GM15510 (cell line): Measurements from ENCODE around the gene KRTAP12-4.
"Not testable (repeated sequence)": the region's sequence is repeated elsewhere in the genome, so short reads cannot be mapped to it uniquely, and the experiment has no call there.

Source experiments
- POLR2A ChIP-seq: IDR thresholded peaks from 3 replicates; pipeline ENCODE4 v1.6.1; 2011; ENCODE audit warnings: borderline replicate concordance; ENCODE audit not compliant: insufficient read length; ENCODE audit errors: extremely low read depth

KRTAP12-4 gene

DNA sequence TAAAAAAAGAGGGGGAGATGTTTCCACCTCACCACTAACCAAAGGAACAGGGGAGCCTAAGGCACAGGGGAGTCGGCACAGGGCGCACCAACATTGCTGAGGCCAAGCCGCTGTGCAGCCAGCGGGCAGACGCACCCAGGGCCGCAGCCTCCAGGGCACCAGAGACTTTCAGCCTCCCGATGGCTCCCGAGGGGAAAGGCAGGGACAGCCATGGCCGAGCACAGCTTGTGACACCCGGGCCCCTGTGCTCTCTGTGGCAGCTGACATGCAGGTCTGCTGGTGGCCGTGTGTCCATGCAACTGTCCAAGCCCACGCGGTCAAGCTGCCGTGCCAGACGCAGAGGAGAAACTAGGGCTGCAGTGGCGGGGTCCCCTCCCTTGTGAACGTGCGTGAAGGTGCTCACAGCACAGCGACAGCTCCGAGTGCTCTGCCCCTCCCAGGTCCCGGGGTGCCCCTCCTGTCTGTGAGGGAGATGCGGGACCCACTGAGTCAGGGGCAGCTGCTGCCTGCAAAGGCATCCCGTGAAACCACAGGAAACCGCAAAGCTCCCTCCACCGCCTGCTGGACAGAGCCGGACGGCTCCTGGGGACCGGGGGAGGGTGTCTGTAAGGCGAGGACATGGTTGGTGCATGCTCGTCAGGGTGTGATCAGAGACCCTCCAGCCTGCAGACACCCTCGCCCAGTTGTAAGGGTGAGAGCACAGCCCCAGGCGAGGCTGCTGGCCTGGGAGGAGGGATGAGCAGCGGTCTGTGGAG is 5.7 kb downstream of the KRTAP12-4 start:
- no peak for TF ChIP-seq POLR2A

DNA sequence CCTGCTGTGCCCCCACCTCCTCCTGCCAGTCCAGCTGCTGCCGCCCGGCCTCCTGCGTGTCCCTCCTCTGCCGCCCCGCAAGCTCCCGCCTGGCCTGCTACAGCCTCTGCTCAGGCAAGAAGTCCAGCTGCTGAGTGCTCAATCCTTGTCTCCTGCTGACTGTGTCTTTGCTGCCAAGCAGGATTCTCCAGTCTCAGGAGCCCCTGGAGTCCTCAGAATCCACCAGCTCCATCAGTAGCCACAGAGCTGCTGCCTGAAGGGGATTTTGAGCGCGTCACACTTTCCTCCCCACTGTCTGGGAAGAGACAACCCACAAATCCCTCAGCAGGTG is 7.3 kb downstream of the KRTAP12-4 start:
- no peak for TF ChIP-seq POLR2A

DNA sequence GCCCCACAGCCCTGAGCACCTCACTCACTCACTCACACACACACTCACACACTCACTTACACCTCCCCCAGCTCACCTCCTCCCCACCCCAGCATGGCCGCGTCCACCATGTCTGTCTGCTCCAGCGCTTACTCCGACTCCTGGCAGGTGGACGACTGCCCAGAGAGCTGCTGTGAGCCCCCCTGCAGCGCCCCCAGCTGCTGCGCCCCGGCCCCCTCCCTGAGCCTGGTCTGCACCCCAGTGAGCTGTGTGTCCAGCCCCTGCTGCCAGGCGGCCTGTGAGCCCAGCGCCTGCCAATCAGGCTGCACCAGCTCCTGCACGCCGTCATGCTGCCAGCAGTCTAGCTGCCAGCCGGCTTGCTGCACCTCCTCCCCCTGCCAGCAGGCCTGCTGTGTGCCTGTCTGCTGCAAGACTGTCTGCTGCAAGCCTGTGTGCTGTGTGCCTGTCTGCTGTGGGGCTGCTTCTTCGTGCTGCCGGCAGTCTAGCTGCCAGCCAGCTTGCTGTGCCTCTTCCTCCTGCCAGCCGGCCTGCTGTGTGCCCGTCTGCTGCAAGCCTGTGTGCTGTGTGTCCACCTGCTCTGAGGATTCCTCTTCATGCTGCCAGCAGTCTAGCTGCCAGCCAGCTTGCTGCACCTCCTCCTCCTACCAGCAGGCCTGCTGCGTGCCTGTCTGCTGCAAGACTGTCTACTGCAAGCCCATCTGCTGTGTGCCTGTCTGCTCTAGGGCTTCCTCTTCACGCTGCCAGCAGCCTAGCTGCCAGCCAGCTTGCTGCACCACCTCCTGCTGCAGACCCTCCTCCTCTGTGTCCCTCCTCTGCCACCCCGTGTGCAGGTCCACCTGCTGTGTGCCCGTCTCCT is 7.9 kb downstream of the KRTAP12-4 start, which contains the start of gene KRTAP10-11:
KRTAP10-11 (plus strand) TSS at position 49 of the 856 bp plus-strand sequence; CDS start at position 94, 45 bp downstream.
- not testable (repeated sequence) for TF ChIP-seq POLR2A

DNA sequence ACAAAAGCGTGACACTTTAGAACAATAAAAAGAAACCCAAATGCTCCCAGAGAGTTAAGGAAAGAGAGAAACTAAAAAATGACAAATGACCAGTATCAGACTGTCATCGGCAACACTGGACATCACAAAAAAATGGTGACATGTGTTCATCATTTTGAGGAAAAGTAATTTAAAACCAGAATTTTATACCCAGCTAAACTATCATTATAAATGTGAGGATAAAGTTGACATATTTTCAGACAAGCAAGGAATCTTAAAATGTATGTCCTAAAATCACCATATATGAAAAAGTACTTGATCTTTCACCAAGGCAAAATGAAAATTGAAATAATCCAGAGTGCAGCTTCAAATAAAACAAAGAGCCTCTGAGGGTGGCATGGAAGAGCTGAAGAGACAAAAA is 9.6 kb downstream of the KRTAP12-4 start:
- TF ChIP-seq POLR2A = no peak

- no peak for TF ChIP-seq POLR2A
These were observed 10.6 kb downstream of the KRTAP12-4 start for GRCh38 chr21:44643741-44644310.

GRCh38 chr21:44640761-44641160 is 13.7 kb downstream of the KRTAP12-4 start:
- no peak for TF ChIP-seq POLR2A

DNA sequence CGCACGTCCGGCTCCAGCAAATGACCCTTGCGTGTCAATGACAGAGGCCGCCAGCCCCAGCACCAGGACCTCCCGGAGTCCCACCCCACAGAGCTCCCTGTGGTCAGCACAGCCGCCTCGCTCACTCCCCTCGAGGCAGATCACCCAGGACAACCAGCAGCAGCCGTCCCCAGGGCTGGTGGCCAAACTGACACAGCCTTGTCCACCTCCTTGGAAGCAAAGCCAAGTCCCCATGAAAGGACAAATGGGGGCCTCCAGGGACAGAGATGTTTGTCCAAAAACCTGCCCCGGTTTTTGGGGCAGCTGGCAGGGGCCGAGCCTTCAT is 15.2 kb downstream of the KRTAP12-4 start:
- TF ChIP-seq POLR2A = no peak

- no peak for TF ChIP-seq POLR2A
These were observed 17.2 kb downstream of the KRTAP12-4 start, which contains the start of gene KRTAP10-10 for GRCh38 chr21:44637018-44637850. TSS of gene KRTAP10-10 (plus strand) at chr21:44637356. CDS start at chr21:44637418, 62 bp downstream.

GRCh38 chr21:44636209-44637017 is 18.0 kb downstream of the KRTAP12-4 start:
- TF ChIP-seq POLR2A = no peak

DNA sequence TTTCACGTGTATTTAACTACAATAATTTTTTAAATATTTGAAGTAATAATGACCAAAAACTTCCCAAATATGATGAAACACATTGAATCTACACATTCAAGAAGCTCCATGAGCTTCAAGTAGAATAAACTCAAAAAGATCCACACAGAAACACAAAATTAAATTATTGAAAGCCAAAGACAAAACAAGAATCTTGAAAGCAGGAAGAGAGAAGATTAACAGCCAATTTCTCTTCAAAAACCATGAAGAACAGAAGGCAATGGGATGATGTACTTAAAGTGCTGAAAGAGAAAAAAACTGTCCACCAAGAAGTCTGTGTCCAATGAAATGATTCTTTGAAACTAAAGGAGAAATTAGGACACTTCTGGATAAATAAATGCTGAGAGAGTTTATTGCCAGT is 22.4 kb downstream of the KRTAP12-4 start:
- no peak for TF ChIP-seq POLR2A

GRCh38 chr21:44630440-44630839 is 24.0 kb downstream of the KRTAP12-4 start:
- no peak for TF ChIP-seq POLR2A

- TF ChIP-seq POLR2A = no peak
These were observed 25.6 kb downstream of the KRTAP12-4 start for GRCh38 chr21:44628707-44629391.

GRCh38 chr21:44626673-44627143 is 27.8 kb downstream of the KRTAP12-4 start, which contains the start of gene KRTAP10-9:
TSS of gene KRTAP10-9 (plus strand) at chr21:44627093. CDS start at chr21:44627172, 79 bp downstream.
- no peak for TF ChIP-seq POLR2A
